Hematopoietic multipotent progenitor cell treated with erythropoietin and hydrocortisone succinate and interleukin-3 and kit ligand, for 4 days (in vitro differentiated cells): Measurements from ENCODE around the gene SBF2.

Experiments used
- DNase-seq: peaks from one replicate; pipeline ENCODE4 v3.0.0-alpha.2; 2015

SBF2 gene

GRCh38 chr11:9876331-9876730 lies 417.7 kb downstream of the SBF2 start:
- no peak for DNase-seq

- no peak for DNase-seq
Observed at GRCh38 chr11:9875862-9876261, 418.2 kb downstream of the SBF2 start.

- DNase-seq = no peak
Observed at GRCh38 chr11:9875399-9875798, 418.6 kb downstream of the SBF2 start.

GRCh38 chr11:9874466-9874865 lies 419.6 kb downstream of the SBF2 start:
- no peak for DNase-seq

- no peak for DNase-seq
Observed at GRCh38 chr11:9868641-9869040, 425.4 kb downstream of the SBF2 start.

- peak; percentile 15 for DNase-seq
Observed at GRCh38 chr11:9862981-9863380, 431.0 kb downstream of the SBF2 start.

- peak; percentile 87 for DNase-seq
Observed at GRCh38 chr11:9861860-9862725, 431.9 kb downstream of the SBF2 start.

- no peak for DNase-seq
Observed at GRCh38 chr11:9859554-9860305, 434.3 kb downstream of the SBF2 start.

- peak; percentile 57 for DNase-seq
Observed at GRCh38 chr11:9858822-9859221, 435.2 kb downstream of the SBF2 start.

- no peak for DNase-seq
Observed at GRCh38 chr11:9858218-9858617, 435.8 kb downstream of the SBF2 start.

GRCh38 chr11:9855579-9856287 lies 438.3 kb downstream of the SBF2 start:
- no peak for DNase-seq

GRCh38 chr11:9853929-9854552 lies 440.0 kb downstream of the SBF2 start:
- DNase-seq = no peak

- no peak for DNase-seq
Observed at GRCh38 chr11:9852465-9852864, 441.6 kb downstream of the SBF2 start.

- DNase-seq = no peak
Observed at GRCh38 chr11:9851366-9851765, 442.7 kb downstream of the SBF2 start.

- DNase-seq = no peak
Observed at GRCh38 chr11:9850224-9850895, 443.7 kb downstream of the SBF2 start.

- no peak for DNase-seq
Observed at GRCh38 chr11:9849389-9849788, 444.6 kb downstream of the SBF2 start.

- DNase-seq = no peak
Observed at GRCh38 chr11:9847636-9848035, 446.4 kb downstream of the SBF2 start.

- DNase-seq = no peak
Observed at GRCh38 chr11:9842923-9843322, 451.1 kb downstream of the SBF2 start.

GRCh38 chr11:9840460-9841004 lies 453.5 kb downstream of the SBF2 start:
- DNase-seq = no peak

- DNase-seq = no peak
Observed at GRCh38 chr11:9839550-9839949, 454.5 kb downstream of the SBF2 start.

GRCh38 chr11:9838961-9839360 lies 455.1 kb downstream of the SBF2 start:
- DNase-seq = no peak

GRCh38 chr11:9838229-9838628 lies 455.8 kb downstream of the SBF2 start:
- no peak for DNase-seq
